ENCODE results near the gene ASXL1.

Gene ASXL1

DNA sequence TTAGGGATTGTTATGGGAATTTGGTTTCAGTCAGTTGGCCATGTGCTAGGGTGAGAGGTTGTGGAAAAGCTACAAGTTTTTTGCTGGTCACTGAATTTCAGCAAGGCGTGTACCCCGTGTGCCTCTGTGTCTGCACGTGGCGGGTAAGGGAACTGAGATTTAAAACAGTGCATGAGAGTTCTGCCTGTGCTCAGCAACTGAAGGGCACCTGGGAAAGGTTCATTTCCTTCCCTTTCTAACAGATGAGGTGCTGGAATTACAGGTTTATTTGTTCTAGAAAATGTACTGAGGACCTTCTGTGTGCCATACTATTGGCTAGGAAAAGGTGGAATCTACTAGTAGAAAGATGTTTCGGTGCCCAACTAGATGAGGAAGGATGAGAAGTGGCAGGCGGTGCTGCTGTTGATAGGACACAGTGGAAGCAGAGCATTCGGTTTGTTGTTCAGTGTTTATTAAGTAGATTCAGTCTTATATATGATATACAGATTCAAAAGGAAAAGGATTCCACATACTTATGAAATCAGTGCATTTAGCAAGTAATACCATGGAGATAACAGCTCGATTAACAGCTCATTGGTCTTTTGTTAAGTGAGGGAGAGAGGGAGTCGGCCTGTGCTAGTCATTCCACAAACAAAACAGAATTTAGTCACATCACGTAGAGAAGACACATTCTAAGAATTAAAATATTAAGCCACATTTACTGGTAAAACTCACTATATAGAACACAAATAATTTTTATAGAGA, 84.7 kb downstream of the ASXL1 start:
- DNase-seq, result no peak

DNA sequence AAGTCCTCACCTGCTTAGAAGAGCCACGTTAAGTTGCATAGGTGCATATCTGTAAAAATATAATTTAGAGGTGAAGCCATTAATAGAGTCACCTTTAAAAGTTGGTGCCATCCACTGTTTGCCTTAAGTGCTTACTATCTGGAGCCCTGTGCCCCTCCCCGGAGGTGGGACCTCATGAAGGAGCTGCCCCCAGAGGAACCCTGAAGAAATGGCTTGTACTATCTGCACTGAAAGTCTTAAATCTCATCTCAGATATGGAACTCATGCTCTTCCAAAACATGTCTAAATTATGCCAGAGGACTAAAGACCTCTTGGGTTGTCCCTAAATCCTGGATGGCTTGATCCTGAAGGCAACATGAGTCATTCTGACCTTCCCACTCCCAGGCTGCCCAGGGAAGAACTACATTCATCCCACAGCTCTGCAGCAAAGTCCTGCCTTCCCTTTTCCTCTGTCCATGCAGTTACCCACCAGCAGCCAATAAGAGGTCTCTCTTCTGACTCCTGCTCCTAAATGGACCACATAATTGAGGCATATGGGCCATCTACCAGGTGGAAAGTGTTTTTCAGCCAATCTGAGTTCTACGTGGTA, 85.3 kb downstream of the ASXL1 start:
- DNase-seq, result no peak

DNA sequence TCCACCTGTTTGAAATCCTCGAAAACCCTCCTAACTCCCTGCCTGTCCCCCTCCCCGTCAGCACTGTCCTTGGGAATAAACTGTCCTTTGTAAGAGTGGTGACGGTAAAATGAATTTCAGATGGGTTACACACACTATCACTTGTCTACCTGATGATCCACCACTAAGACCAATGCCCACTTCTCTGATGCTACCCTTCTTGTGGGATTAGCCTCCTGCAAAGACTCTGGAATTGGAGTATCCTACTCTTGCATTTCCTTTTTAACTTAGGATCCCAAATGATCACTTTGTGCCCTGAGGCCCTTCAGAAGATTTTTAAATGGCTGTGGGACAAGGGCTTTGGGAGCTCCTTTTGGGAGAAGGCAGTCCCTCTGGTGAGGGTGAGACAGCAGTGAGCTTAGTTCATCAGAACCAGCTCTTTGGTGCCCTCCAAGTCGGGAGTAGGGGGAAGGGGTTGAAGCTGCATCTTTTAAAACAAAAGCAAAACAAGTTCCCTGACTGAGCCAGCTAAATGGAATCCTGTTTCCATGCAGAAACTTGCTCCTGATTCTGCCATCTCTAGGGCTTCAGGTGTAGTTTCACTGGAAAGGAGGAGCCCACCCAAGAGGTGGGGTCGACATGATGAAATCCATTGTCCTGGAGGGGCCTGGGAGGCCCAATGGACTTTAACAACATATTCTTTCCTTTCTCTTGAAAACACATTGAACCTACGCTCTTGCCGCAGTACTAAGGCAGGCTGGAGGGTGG, 86.5 kb downstream of the ASXL1 start:
- no peak for DNase-seq

DNA sequence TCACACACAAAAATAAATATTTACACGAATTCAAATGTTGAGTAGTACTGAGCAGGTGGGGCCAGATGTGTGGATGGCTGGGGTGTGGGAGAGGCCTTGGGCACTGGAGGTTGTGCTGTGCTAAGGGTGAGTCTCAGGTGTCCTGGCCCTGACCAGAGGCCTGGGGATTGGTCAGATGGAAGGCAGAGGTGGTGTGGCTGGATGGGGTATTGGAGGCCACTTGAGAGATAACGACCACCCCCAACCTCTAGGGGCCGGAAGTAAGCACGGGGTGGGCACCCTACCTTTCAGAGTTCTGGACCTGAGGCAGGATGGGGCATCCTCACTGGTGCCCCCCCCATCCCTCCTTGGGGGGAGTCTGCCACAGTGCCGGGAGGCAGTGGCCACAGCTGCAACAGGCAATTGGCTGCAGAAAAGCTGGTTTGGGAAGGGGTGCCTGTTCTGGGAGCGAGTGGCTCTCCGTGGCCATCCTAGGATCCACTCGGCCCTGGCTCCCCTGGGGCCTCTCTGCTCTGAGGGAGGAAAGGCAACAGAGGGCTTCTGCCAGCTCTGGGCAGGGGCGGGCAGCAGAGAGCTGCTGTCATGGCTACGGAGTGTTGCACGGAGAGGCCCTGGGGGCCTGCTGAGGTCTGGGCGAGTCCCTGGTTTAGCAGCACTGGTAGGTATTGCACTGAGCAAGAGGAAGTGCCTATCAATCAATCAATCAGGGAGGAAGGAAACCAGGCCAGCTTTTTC, 87.6 kb downstream of the ASXL1 start:
- no peak for DNase-seq

DNA sequence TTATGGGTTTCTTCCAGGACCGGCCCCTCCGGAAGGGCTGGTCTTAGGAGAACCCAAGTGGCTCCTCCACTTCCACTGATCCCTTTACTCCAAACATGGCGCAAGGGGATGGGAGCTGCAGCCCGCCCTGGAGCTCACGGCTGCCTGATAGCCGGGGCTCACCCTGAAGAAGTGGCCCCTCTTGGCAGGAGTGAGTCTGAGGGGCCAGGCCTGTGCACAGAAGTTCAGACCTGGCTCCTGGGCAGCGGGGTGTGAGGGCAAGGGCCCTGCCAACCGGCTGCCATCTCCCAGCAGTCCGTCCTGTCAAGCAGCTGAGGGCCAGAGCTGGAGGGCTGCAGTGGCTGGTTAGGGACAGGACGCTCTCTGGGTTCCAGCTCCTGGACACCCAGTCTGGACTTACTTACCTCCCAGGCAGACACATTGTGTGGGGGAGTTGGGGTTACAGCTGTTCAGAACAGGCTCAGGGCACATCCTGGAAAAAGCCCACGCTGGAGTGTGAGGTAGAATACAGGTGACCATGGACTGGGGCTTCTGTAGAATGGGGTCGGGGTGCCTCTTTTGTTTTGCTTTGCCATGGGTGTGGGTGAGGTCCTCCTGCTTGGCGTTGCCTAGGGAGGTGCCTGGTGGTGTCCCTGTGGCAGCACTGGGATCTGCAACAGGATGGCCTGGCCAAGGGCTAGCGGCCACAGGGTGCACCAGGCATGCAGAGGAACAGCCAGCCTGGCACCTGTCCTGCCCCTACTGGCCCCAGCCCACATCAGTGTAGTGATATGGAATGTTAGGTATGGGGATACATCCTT, 88.4 kb downstream of the ASXL1 start:
- no peak for DNase-seq

DNA sequence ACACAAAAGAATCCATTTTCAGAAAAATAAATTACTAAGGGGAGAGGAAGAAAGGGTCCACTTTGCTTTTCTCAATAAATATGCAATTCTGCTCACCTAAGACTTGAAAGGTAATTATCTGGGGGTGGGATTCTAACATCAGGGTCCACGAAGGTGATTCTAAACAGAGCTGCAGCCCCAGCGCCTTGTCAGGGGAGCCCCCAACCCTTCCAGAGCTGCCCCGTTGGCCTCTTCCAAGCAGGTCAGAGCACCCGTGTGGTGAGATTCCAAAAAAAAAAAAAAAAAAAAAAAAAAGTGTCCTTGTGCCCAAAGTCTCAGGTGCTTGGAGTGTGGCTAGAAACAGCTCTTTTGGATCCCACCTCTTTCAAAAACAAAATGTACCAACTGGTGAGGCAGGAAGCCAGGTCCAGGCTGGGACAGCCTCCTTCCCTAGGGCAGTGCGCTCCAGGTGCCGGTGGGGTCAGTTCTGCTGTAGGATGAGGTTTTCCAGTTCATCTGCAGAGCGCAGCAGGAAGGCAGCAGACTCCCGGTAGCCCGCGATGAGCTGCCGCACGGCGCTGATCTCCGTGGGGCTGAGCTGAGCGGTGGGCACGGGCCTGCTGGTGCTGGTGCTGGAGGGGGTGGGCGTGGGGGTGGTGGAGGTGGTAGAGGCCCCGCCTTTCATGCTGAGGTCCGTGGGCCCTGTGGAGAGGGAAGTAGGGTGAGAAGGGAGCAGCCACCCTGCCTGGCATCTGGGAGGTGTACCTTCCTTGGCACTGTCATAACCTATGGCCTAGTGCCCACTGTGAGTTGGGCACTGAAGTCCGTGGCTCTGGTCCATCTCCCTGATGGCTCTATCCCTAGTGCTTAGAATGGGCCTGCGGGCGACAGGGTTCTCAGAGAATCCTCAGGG, 89.3 kb downstream of the ASXL1 start:
- no peak for DNase-seq

DNA sequence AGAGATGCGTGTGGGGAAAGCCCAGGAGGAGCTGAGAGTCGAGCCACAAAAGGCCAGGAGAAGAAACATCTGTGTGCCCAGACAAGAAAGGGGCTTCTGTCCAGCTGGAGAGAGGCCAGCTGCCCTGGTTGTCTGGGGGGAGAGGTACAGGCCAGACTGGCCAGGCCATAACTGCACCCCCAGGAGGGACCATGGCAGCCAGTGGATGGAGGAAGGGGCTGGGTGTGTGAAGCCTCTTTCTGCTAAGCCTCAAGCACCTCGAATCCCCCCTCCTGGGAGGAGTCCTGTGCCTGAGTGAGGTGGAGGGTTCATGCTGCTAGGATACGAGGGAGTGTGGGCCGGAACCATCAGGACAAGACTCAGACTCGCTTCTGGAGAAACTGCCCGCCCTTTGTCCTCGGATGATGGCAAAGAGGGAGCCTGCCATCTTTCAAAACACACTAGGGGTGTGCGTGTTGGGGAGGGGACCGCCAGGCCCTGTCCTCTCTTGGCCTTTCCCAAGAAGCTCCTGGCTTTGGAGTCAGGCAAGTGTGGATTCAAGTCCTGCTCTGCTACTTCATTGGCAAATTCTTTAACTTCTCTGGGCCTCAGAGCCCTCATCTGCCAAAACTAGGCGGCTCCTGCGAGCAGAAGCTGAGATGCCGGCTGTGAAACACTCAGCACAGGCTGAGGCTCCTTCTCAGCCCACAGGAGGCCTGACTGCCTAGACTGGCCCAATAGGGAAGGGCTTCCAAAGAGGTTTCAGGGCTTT, 90.3 kb downstream of the ASXL1 start:
- no peak for DNase-seq

DNA sequence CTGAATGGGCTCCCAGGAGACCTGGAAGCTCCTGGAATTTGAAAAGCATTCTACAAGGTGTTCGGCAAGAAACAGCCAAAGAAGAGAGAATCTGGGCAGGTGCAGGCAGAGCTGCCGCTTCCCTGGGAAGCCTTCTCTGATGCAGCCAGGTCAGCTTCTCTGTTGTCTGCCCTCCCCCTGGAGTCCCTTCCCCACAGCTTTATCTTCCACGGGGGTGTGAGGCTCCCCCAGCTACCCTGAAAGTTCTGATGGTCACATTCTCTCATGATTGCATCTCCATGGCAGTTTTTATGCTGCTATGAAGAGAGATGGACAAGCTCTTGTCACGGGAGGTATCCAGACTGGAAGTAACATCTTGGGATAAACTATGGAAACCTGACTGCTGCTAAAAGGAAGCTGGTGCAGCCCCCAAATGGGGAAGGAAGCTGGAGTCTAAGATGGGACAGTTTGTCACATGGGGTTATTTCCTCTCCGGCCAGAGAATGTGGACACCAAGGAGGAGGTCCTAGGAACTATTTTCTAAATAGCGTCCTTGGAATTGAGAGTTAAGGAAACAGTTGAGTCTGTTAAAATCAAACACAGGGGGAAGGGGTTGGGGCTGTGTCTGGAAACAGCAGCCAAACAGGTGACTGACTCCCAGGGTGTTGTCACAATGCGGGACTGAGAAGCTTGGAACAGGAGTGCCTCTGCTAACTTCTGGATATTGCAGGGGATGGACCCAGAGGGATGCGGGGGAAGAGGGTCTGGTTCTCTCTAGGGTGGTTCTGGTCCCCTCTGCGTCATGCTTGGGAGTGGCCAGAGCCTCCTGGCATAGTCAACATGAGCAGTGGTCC, 91.1 kb downstream of the ASXL1 start:
- no peak for DNase-seq

DNA sequence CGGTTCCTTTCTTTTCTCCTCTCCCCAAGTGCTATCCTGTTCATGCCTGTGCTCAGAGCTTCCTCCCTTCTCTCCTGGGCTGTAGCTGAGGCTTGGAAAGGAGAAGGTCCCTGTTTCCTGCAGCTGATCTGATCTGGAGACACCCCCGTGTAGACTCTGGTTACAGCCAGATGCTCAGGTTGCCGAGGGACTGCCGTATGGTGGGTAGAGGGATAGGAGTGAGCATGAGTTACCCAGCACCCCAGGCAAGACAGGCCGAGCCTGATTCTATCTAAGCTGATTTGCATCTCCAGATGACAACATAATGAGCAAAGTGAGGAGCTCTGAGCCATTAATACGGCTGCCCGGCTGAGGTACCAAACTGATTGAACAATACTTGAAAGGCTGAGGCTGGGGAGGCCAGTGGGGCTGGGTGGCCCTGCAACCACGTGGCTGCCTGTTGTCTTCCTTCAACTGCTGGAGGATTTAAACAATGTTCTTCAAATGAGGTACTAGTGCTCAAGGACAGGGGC, 91.8 kb downstream of the ASXL1 start:
- DNase-seq, result no peak

DNA sequence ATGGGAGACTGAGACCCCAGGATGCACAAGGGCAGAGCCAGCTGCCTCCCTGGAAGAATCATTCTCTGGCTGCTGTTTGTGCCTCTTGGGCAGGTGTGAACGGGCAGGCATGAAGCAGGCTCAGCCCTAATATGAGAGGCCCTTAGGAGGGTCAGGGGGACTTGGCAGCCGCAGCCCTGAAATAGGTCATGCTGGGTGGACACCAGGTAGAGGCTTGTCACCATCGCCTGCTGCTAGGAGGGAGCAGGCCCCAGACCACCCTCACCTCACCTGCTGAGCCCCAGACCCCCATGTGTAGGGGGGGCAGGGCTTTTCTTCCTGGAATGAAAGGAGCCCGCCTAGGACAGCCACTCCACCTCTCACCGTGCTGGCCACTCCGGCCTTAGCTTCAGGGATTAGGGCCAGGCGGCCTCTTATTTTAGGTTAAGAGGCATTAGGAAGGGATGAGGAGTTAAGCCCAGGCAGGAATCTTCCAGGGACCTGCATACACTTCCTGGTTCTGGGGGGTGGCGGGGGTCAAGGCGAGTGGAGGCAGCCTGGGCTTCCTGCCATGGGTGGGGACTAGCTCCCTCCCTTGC, 92.4 kb downstream of the ASXL1 start:
- no peak for DNase-seq

DNA sequence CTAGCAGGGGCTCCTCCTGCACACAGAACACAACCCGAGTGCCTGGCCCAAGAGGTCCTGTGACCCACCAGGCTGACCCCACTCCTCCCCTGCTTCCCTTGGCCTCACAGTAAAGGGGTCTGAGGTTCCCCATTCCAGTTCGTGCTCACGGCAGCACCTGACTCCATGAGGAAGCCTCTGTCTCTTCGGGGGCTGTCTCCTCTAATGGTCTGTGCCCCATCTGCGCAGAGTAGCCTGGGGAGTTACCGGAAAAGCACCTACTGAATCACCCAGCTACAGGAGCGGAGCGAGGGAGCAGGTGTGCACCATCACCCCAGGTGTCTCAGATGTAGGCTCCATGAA, 93.2 kb downstream of the ASXL1 start:
- no peak for DNase-seq

DNA sequence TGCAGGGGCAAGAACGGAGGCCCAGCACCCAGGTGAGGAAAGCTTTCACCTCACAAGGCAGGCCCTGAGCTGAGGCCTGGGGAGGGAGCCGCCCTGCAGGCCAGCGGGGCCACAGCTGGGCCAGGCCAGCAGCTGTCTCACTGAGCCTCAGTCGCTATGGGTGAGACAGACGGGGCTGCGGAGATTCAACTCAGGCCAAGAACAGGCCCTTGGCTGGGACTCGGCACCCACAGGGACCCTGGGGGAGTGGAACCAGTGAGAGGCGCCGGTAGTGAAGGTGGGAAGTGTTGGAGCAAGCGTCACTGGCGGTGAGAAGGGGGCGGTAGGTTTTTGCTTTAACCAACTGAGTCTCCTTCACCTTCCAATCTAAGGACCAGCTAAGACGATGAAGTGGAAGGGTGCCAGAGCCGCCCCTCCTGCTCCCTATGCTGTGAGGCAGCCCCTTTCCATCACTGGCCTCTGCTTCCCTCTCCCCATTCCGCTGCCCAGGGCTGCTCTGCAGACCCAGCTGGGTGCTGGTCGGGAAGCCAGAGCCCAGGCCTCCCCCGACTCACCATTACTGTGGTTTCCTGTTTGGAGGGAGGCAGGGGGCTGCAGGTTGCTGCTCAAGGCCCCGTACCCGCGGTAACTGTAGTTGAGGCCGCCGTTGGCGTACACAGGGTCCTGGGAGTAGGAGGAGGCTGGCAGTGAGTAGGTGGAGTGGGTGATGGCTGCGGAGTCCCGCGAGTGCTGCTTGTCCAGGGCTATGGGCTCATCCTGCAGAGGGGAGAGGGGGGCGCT, 93.7 kb downstream of the ASXL1 start:
- DNase-seq, result no peak

DNA sequence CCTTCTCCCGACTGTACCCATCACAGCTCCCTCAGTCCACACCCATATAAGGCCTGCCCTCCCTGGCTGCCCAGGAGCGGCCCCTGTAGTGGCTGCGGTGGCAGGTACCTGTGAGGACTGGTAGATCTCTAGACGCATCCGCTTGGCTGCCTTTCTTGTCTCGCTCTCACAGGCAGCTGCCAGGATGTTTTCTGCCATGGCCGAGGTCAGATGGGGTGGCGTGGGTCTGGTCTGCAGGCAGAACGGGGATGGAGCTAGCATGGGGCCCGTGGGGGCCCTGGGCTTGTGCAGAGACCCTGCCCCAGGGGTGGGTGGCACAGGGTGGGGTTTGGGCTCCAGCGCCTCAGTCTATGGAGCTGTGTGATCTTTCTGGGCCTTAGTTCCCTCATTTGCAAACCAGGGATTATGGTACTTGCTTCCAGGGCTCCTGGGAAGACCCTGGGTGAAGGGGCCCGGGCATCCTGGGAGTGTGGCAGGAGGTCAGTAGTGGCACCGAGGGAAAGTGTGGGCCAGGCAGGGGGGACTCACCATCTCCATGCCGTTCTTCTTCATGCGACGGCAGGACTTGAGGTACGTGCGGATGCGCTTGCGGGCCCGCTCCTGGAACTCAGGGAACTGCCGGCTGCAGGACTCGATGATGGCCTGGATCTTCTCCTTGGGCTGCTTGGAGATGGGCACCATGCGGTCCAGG, 94.8 kb downstream of the ASXL1 start:
- no peak for DNase-seq

DNA sequence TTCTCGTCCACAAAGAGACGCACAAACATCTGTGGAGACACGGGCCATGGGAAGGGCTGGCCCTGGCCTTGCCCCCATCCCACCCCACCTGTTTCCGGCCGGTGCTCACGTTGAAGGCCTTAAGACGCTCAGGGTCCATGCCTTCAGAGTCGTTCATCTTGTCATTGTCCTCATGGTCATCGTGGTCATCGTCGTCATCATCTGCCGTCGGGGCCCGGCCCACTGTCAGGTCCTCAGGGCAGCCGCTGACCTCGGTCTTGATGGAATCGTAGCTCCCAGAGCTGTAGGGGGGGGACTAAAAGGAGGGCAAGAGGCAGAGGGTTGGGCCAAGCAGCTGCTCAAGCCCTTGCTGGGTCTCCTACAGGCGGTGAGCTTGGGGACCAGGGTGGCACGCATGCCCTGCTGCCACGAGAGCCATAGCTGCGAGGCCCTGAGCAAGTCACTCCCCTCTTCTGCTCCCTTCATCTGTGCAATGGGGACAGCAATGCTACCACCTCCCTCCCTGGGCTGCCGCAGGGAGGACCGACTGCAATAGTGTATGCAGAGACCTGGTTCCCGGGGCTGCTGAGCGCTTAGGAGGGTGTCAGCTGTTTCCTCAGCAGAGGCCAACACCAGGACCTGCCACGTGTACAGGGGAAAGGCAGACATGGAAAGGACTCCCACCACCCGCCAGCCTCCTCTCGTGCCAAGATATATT, 95.5 kb downstream of the ASXL1 start:
- DNase-seq, result no peak

DNA sequence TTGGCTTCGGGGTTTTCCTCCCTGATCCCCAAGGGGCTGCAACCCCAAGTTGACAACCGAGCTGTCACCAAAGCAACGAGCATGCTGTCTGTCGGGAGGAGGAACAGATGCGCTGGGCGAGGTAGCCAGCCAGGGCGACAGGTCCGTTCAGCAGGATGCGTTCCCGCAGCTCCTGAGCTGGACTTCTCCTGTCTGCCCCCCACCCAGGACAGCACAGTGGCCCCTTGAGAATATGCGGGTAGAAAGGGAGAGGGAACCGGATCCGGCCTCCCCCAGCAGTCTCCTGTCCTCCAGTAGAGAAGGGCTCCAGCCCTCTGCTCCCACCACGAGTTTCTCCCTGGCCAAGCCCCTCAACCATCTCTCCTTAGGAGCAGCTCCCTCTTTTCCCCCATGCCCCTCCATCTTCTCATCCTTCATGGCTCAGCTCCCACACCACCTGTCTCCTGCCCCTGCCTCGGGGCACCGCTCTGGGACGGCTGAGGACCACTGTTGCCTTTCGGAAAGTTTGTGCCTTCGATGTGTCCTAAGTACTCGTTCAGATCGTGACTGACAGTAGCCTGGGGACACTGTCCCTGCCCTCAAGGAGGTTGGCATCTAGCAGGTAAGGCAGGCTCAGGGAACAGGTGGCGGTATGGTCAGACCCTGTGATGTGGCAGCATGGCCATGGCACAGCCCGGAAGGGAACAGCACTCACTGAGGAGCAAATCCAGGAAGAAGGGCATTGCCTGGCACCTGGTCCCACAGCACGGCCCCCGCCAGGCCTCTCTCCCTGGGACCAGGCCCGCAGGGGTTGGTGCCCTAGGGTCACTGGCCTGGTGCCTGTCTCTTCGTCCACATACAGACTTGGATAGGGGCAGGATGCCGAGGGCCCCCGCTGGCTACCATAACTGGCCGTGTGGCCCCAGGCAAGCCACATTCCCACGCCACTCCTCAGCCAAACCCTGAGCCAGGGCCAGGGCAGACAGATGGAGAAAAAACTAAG, 96.3 kb downstream of the ASXL1 start:
- DNase-seq, result no peak

All from activated CD4-positive, alpha-beta T cell treated with anti-CD3 and anti-CD28 coated beads for 48 hours (primary cell).